Neural progenitor cell (in vitro differentiated cells): ENCODE measurements around the gene PDE11A.

Experiments used
- CTCF ChIP-seq: fragments of 200-600 bp; sonication (generic); IDR thresholded peaks from 2 replicates; pipeline ENCODE4 v1.5.1; 2017; ENCODE audit warnings: antibody characterized with exemption, mild to moderate bottlenecking
- EZH2 ChIP-seq: fragments of 200-600 bp; sonication (generic); IDR thresholded peaks from 2 replicates; pipeline ENCODE4 v1.6.1; 2017; ENCODE audit warnings: antibody characterized with exemption, mild to moderate bottlenecking, moderate library complexity

- TF ChIP-seq CTCF (no peak), EZH2 (no peak)
Measured at GRCh38 chr2:177735318-177735803, 337.2 kb downstream of the PDE11A start.
